ENCODE measurements around the gene RYR1. TPM values are rescaled to one million over a fixed set of nuclear protein-coding genes. Genes with fewer than 3 reads are reported as not detected.

RYR1 gene
- total and polyA plus RNA-seq, 4 donors: 2.8 to 7.6 (median 4.0) TPM

GRCh38 chr19:38505958-38506357 is 72.5 kb downstream of the RYR1 start:
- no peak for ATAC-seq (ENCODE audit: insufficient read depth, low FRiP score)
- WGBS, 2 donors: 72 to 74% methylated on average over 3 of the region's 3 CpGs

GRCh38 chr19:38506375-38506722 is 72.9 kb downstream of the RYR1 start:
- DNase-seq (no peak), ATAC-seq (ENCODE audit: insufficient read depth, low FRiP score) (no peak)
- Histone ChIP-seq H3K9me3 (ENCODE audit: control insufficient read depth in 4 of 4, insufficient read depth in 3 of 4, low read length in 3 of 4) (no peaks in the 10 kb centered on the region), H3K36me3 (ENCODE audit: control insufficient read depth in 4 of 4, insufficient read depth in 4 of 4, low read length in 4 of 4) (no peaks in the 10 kb centered on the region), H3K27me3 (ENCODE audit: control insufficient read depth in 3 of 3, insufficient read depth in 3 of 3, low read length in 2 of 3) (peaks cover 0 to 2% (median 0%) of the 10 kb centered on the region in 3 donors), H3K4me3 (no peak overlapping the region), H3K4me1 (ENCODE audit: control insufficient read depth in 5 of 5, insufficient read depth in 5 of 5, low read length in 5 of 5) (peaks cover 0 to 4% (median 0%) of the 10 kb centered on the region in 5 donors), H3K9ac (ENCODE audit: insufficient read depth in 1 of 2, low read length in 2 of 2) (no peak overlapping the region), H3K27ac (ENCODE audit: low read depth in 1 of 2, low read length in 1 of 2) (no peak overlapping the region)
- TF ChIP-seq, protein P1, sequence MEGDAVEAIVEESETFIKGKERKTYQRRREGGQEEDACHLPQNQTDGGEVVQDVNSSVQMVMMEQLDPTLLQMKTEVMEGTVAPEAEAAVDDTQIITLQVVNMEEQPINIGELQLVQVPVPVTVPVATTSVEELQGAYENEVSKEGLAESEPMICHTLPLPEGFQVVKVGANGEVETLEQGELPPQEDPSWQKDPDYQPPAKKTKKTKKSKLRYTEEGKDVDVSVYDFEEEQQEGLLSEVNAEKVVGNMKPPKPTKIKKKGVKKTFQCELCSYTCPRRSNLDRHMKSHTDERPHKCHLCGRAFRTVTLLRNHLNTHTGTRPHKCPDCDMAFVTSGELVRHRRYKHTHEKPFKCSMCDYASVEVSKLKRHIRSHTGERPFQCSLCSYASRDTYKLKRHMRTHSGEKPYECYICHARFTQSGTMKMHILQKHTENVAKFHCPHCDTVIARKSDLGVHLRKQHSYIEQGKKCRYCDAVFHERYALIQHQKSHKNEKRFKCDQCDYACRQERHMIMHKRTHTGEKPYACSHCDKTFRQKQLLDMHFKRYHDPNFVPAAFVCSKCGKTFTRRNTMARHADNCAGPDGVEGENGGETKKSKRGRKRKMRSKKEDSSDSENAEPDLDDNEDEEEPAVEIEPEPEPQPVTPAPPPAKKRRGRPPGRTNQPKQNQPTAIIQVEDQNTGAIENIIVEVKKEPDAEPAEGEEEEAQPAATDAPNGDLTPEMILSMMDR (IDR thresholded peaks at IDR 0.05; ENCODE audit: control extremely low read depth, extremely low read depth): no peak
- 84 to 93% methylated on average over 11 of the region's 11 CpGs for WGBS, 2 donors

More at GRCh38 chr19:38505958-38506357, 72.5 kb downstream of the RYR1 start:
- no peak for DNase-seq
- Histone ChIP-seq H3K4me3 (no peak overlapping the region), H3K27me3 (ENCODE audit: control insufficient read depth in 3 of 3, insufficient read depth in 3 of 3, low read length in 2 of 3) (peaks cover 0 to 2% (median 0%) of the 10 kb centered on the region in 3 donors), H3K27ac (ENCODE audit: low read depth in 1 of 2, low read length in 1 of 2) (no peak overlapping the region), H3K36me3 (ENCODE audit: control insufficient read depth in 4 of 4, insufficient read depth in 4 of 4, low read length in 4 of 4) (no peaks in the 10 kb centered on the region), H3K9ac (ENCODE audit: insufficient read depth in 1 of 2, low read length in 2 of 2) (no peak overlapping the region), H3K9me3 (ENCODE audit: control insufficient read depth in 4 of 4, insufficient read depth in 3 of 4, low read length in 3 of 4) (no peaks in the 10 kb centered on the region), H3K4me1 (ENCODE audit: control insufficient read depth in 5 of 5, insufficient read depth in 5 of 5, low read length in 5 of 5) (peaks cover 0 to 4% (median 0%) of the 10 kb centered on the region in 5 donors)
- TF ChIP-seq, protein P1 (IDR thresholded peaks at IDR 0.05; ENCODE audit: control extremely low read depth, extremely low read depth): no peak

DNA sequence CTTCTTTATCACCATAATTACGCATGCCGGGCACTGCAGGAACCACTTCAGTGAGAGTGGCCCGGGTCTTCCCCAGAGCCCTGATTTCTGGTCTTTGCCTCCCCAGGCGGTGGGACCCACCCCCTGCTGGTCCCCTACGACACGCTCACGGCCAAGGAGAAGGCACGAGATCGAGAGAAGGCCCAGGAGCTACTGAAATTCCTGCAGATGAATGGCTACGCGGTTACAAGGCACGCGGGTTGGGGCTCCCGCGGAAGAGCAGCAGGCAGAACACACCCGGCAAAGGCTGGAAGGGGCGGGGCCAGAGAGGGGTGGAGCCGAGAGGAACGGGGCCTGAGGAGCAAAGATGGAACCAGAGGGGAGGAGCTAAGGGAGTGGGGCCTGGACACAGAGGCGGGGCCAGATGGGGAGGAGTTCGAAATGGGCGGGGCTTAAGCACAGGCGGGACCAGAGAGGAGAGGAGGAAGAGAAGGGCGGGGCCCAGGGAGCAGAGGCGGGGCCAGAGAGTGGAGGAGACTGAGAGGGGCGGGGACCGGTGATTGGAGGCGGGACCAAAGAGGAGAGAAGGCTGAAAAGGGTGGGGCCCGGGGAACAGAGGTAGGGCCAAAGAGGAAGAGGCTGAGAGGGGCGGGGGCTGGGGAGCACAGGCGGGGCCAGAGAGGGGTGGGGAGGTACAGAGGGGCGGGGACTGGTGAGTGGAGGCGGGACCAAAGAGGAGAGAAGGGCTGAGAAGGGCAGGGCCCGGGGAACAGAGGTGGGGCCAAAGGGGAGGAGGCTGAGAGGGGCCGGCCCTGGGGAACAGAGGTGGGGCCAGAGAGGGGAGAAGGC is 73.4 kb downstream of the RYR1 start:
- WGBS, 2 donors: 21 to 29% methylated on average over 33 to 35 of the region's 35 CpGs
- H3K27me3 ChIP-seq (ENCODE audit: control insufficient read depth in 3 of 3, insufficient read depth in 3 of 3, low read length in 2 of 3): peaks cover 0 to 2% (median 0%) of the 10 kb centered on the region in 3 donors
- peaks cover 0 to 4% (median 0%) of the 10 kb centered on the region in 5 donors for H3K4me1 ChIP-seq (ENCODE audit: control insufficient read depth in 5 of 5, insufficient read depth in 5 of 5, low read length in 5 of 5)
- H3K9me3 ChIP-seq (ENCODE audit: control insufficient read depth in 4 of 4, insufficient read depth in 3 of 4, low read length in 3 of 4): no peaks in the 10 kb centered on the region
- TF ChIP-seq, protein P1 (IDR thresholded peaks at IDR 0.05; ENCODE audit: control extremely low read depth, extremely low read depth): no peak
- no peak overlapping the region for H3K9ac ChIP-seq (ENCODE audit: insufficient read depth in 1 of 2, low read length in 2 of 2)
- ATAC-seq (ENCODE audit: insufficient read depth, low FRiP score) (peak; percentile 84), DNase-seq (peak; percentile 15 to 64 (median 27))
- no peaks in the 10 kb centered on the region for H3K36me3 ChIP-seq (ENCODE audit: control insufficient read depth in 4 of 4, insufficient read depth in 4 of 4, low read length in 4 of 4)
- no peak overlapping the region for H3K27ac ChIP-seq (ENCODE audit: low read depth in 1 of 2, low read length in 1 of 2)
- H3K4me3 ChIP-seq: no peak overlapping the region
